Measurements from ENCODE around the gene CSRNP2. TPM values are rescaled to one million over a fixed set of nuclear protein-coding genes. Genes with fewer than 3 reads are reported as not detected.

CSRNP2 gene
- total RNA-seq, 4 donors from 2014 or later, result 7.4 to 14.7 (median 10.4) TPM

DNA sequence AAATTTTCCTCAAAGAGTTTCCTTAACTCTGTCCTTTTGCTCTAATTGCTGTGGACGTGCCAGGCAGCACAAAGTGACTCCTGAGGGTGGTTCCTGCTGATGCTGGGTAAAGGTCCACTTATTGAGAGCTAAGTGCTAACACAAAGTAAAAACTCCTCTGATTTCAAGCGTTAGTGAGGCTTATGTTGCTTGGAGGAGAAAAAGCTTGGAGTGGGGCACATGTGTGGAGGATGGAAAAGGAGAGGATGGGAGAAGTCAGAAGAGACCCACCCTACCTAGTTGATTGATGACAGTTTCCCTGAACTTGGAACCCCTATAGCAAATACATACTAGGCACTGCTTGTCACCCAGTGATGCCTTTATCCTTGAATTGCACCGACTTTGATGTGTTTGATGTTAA is 47.1 kb downstream of the CSRNP2 start:
- 76 to 78% methylated on average over 3 of the region's 3 CpGs for WGBS, 2 donors
- Histone ChIP-seq H3K4me3 (no peak overlapping the region), H3K27ac (no peak overlapping the region), H3K36me3 (no peaks in the 10 kb centered on the region), H3K9me3 (no peaks in the 10 kb centered on the region), H3K4me1 (peaks cover 0 to 20% (median 0%) of the 10 kb centered on the region in 3 donors), H3K27me3 (no peaks in the 10 kb centered on the region)
- TF ChIP-seq, protein P1, sequence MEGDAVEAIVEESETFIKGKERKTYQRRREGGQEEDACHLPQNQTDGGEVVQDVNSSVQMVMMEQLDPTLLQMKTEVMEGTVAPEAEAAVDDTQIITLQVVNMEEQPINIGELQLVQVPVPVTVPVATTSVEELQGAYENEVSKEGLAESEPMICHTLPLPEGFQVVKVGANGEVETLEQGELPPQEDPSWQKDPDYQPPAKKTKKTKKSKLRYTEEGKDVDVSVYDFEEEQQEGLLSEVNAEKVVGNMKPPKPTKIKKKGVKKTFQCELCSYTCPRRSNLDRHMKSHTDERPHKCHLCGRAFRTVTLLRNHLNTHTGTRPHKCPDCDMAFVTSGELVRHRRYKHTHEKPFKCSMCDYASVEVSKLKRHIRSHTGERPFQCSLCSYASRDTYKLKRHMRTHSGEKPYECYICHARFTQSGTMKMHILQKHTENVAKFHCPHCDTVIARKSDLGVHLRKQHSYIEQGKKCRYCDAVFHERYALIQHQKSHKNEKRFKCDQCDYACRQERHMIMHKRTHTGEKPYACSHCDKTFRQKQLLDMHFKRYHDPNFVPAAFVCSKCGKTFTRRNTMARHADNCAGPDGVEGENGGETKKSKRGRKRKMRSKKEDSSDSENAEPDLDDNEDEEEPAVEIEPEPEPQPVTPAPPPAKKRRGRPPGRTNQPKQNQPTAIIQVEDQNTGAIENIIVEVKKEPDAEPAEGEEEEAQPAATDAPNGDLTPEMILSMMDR (IDR thresholded peaks at IDR 0.05), result no peak
- TF ChIP-seq POLR2A (IDR thresholded peaks at IDR 0.05), result no peak
- DNase-seq, result no peak
- intact Hi-C loops (cut with DNase I), result no loop called here

DNA sequence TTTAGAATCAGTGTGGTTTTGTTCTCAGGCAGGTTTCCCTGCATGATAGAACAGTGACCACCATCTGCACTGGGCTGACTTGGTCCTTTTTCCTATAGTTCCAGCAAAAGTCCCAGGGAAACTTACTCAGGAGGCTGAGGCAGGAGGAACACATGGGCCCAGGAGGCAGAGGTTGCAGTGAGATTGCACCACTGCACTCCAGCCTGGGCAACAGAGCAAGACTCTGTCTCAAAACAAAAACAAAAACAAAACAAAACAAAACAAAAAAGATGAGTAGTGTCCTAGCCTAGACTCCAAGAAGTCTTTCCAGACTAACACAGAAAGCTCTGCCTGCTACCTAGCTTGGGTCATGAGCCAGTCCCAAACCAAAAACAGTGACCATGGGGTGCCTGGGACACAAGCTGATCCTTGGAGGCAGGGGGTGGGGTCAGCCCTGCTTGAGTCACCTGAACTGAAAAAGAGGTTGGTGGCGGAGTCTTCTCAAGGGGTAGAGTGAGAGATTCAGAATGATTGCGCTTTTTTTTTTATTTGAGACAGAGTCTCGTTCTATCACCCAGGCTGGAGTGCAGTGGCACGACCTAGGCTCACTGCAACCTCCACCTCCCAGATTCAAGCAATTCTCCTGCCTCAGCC is 49.8 kb downstream of the CSRNP2 start:
- intact Hi-C loops (cut with DNase I), result no loop called here
- Histone ChIP-seq H3K27me3 (peaks cover 0 to 5% (median 0%) of the 10 kb centered on the region in 4 donors), H3K9me3 (no peaks in the 10 kb centered on the region), H3K27ac (no peak overlapping the region), H3K36me3 (no peaks in the 10 kb centered on the region), H3K4me1 (peaks cover 0 to 12% (median 5%) of the 10 kb centered on the region in 3 donors), H3K4me3 (no peak overlapping the region)
- DNase-seq, result no peak
- TF ChIP-seq POLR2A (IDR thresholded peaks at IDR 0.05), result no peak
- TF ChIP-seq, protein P1 (IDR thresholded peaks at IDR 0.05), result no peak
- WGBS, 2 donors, result 85 to 96% methylated on average over 4 of the region's 4 CpGs

DNA sequence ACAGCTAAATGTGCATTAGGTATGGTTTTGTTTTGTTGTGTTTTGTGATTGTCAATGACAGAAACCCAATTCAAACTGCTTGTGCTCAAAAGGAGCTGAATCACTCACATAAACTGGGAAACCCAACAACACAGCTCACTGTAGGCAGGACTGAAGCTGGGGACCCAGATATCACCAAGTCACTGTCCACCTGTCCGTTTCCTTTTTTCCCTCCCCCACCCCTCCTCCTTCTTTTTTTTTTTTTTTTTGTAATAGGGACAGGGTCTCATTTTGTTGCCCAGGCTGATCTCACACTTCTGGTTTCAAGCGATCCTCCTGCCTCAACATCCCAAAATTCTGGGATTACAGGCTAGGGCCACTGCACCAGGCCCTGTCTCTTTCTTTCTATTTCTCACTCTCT is 50.3 kb downstream of the CSRNP2 start:
- TF ChIP-seq POLR2A (IDR thresholded peaks at IDR 0.05), result no peak
- TF ChIP-seq, protein P1 (IDR thresholded peaks at IDR 0.05), result no peak
- Histone ChIP-seq H3K36me3 (no peaks in the 10 kb centered on the region), H3K27ac (no peak overlapping the region), H3K27me3 (peaks cover 0 to 5% (median 0%) of the 10 kb centered on the region in 4 donors), H3K4me1 (peaks cover 0 to 12% (median 8%) of the 10 kb centered on the region in 3 donors), H3K9me3 (no peaks in the 10 kb centered on the region), H3K4me3 (no peak overlapping the region)
- intact Hi-C loops (cut with DNase I), result no loop called here
- WGBS, 2 donors, result 72 to 73% methylated on average over 2 of the region's 2 CpGs
- no peak for DNase-seq

DNA sequence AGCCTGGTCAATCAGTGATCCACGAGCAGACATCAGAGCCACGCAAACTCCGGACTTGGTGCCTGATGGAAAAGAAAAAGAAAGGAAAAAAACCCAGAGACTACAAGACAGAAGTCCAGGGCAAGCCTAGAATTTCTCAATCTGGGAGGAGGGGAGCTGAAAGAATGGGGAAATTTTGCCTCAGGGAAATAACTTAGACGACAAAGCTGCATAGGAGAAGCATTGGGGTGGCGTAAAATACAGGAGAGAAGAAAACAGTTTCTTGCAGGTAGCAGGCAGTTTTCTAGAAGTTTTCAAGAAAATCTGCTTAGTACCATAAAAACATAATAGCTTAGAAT is 54.6 kb downstream of the CSRNP2 start:
- intact Hi-C loops (cut with DNase I), result no loop called here
- H3K4me3 ChIP-seq, result peak overlapping the region in 1 of 4 donors; percentile 7
- peak overlapping the region in 2 of 4 donors; percentile 3 to 6 for H3K27ac ChIP-seq
- peaks cover 11 to 50% (median 12%) of the 10 kb centered on the region in 3 donors for H3K4me1 ChIP-seq
- no peak for DNase-seq
- peaks cover 0 to 5% (median 0%) of the 10 kb centered on the region in 4 donors for H3K27me3 ChIP-seq
- H3K9me3 ChIP-seq, result no peaks in the 10 kb centered on the region
- H3K36me3 ChIP-seq, result no peaks in the 10 kb centered on the region
- TF ChIP-seq POLR2A (IDR thresholded peaks at IDR 0.05), result no peak
- TF ChIP-seq, protein P1 (IDR thresholded peaks at IDR 0.05), result no peak
- WGBS, 2 donors, result 23 to 25% methylated on average over 5 of the region's 5 CpGs

DNA sequence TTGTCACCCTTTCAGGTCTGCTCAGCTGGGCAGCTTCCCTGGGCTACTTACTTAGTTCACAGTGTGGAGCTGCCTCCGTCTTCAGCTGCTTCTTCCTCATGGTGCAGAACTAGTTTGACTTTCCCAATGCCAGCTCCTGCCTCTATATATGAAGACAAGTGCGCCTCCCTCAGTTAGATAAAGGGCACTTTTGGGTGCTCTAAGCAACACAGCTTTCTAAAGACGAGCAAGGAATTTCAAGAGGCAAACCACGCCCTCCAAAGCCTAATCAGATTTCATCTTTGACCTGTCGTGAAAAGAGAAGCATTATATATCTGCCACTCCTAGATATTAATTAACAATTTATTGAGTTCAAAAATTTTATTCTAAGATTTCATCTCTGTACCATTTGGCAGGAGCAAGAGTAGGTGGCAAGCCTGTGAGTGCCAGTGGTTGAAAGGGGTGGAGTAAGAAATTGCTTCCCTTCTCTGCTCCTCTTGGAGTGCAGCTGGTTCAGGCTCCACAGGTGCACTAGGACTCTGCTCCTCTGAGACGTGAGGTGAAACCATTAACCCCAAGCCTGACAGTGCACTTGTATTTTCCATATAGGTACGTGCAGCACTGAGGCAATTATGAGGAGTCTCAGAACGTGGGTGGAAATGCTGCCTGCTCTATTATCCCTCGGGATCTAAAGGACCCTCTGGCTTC is 55.1 kb downstream of the CSRNP2 start:
- peaks cover 15 to 55% (median 16%) of the 10 kb centered on the region in 3 donors for H3K4me1 ChIP-seq
- H3K27ac ChIP-seq, result peak overlapping the region in 3 of 4 donors; percentile 1 to 6 (median 3)
- H3K36me3 ChIP-seq, result no peaks in the 10 kb centered on the region
- intact Hi-C loops (cut with DNase I), result no loop called here
- WGBS, 2 donors, result 10 to 15% methylated on average over 8 of the region's 9 CpGs
- H3K4me3 ChIP-seq, result peak overlapping the region in 1 of 4 donors; percentile 7
- no peak for DNase-seq
- H3K9me3 ChIP-seq, result no peaks in the 10 kb centered on the region
- peaks cover 0 to 5% (median 0%) of the 10 kb centered on the region in 4 donors for H3K27me3 ChIP-seq
- TF ChIP-seq, protein P1 (IDR thresholded peaks at IDR 0.05), result peak in 5 of 6 experiments; percentile 19 to 68 (median 24)
- TF ChIP-seq POLR2A (IDR thresholded peaks at IDR 0.05), result no peak
